ENCODE measurements around the gene GSTM5.
"Not testable (repeated sequence)": the region's sequence is repeated elsewhere in the genome, so short reads cannot be mapped to it uniquely, and the experiment has no call there.

Gene GSTM5

GRCh38 chr1:109697066-109697465 lies 15.0 kb upstream of the GSTM5 start:
- no peak for DNase-seq (ENCODE audit: low spot score)

GRCh38 chr1:109697861-109698260 lies 14.2 kb upstream of the GSTM5 start:
- DNase-seq (ENCODE audit: low spot score) = not testable (repeated sequence)

GRCh38 chr1:109702940-109703339 lies 9.1 kb upstream of the GSTM5 start:
- DNase-seq (ENCODE audit: low spot score) = not testable (repeated sequence)

GRCh38 chr1:109704173-109704572 lies 7.9 kb upstream of the GSTM5 start:
- DNase-seq (ENCODE audit: low spot score) = peak; percentile 0

- no peak for DNase-seq (ENCODE audit: low spot score)
Observed at GRCh38 chr1:109705411-109705810, 6.6 kb upstream of the GSTM5 start.

- DNase-seq (ENCODE audit: low spot score) = not testable (repeated sequence)
Observed at GRCh38 chr1:109708949-109709348, 3.1 kb upstream of the GSTM5 start.

- not testable (repeated sequence) for DNase-seq (ENCODE audit: low spot score)
Observed at GRCh38 chr1:109709822-109710221, 2.2 kb upstream of the GSTM5 start.

GRCh38 chr1:109712321-109712864 lies 342 bp downstream of the GSTM5 start:
- DNase-seq (ENCODE audit: low spot score) = peak; percentile 2

GRCh38 chr1:109713636-109714035 lies 1.6 kb downstream of the GSTM5 start:
- peak; percentile 0 for DNase-seq (ENCODE audit: low spot score)

- peak; percentile 0 for DNase-seq (ENCODE audit: low spot score)
Observed at GRCh38 chr1:109714661-109715372, 2.8 kb downstream of the GSTM5 start.

- DNase-seq (ENCODE audit: low spot score) = no peak
Observed at GRCh38 chr1:109716121-109716520, 4.1 kb downstream of the GSTM5 start.

- DNase-seq (ENCODE audit: low spot score) = no peak
Observed at GRCh38 chr1:109716570-109717090, 4.6 kb downstream of the GSTM5 start.

- DNase-seq (ENCODE audit: low spot score) = no peak
Observed at GRCh38 chr1:109717729-109718128, 5.7 kb downstream of the GSTM5 start.

- no peak for DNase-seq (ENCODE audit: low spot score)
Observed at GRCh38 chr1:109718495-109718894, 6.4 kb downstream of the GSTM5 start.

GRCh38 chr1:109719337-109719837 lies 7.3 kb downstream of the GSTM5 start:
- DNase-seq (ENCODE audit: low spot score) = no peak

GRCh38 chr1:109721042-109721441 lies 9.0 kb downstream of the GSTM5 start:
- DNase-seq (ENCODE audit: low spot score) = no peak

GRCh38 chr1:109721971-109722370 lies 9.9 kb downstream of the GSTM5 start:
- DNase-seq (ENCODE audit: low spot score) = no peak

GRCh38 chr1:109722908-109723691 lies 11.0 kb downstream of the GSTM5 start:
- peak; percentile 46 for DNase-seq (ENCODE audit: low spot score)

GRCh38 chr1:109724933-109725332 lies 12.9 kb downstream of the GSTM5 start:
- no peak for DNase-seq (ENCODE audit: low spot score)

- no peak for DNase-seq (ENCODE audit: low spot score)
Observed at GRCh38 chr1:109725510-109725909, 13.5 kb downstream of the GSTM5 start.

GRCh38 chr1:109726007-109726406 lies 14.0 kb downstream of the GSTM5 start:
- no peak for DNase-seq (ENCODE audit: low spot score)

GRCh38 chr1:109726728-109727373 lies 14.8 kb downstream of the GSTM5 start:
- DNase-seq (ENCODE audit: low spot score) = no peak

Data from AG08396 (cell line).